KOPT-K1 (cell line): Measurements from ENCODE around the gene BANP.
"Not testable (repeated sequence)": the region's sequence is repeated elsewhere in the genome, so short reads cannot be mapped to it uniquely, and the experiment has no call there.

ENCODE experiments used
- H3K27ac ChIP-seq: fragments of 200-600 bp; sonication (generic); 2 replicates; pipeline ENCODE4 v1.5.1; 2016; ENCODE audit warnings: antibody characterized with exemption, mild to moderate bottlenecking, low read depth, low read length; ENCODE audit not compliant: poor library complexity, severe bottlenecking
- H3K36me3 ChIP-seq: fragments of 200-600 bp; sonication (generic); 2 replicates; pipeline ENCODE4 v1.5.1; 2017; ENCODE audit warnings: antibody characterized with exemption, mild to moderate bottlenecking, low read length, moderate library complexity; ENCODE audit not compliant: insufficient read depth
- H3K9me3 ChIP-seq: fragments of 200-600 bp; sonication (generic); 2 replicates; pipeline ENCODE4 v1.5.1; 2017; ENCODE audit warnings: antibody characterized with exemption, low read length, mild to moderate bottlenecking; ENCODE audit not compliant: insufficient read depth, poor library complexity, severe bottlenecking

BANP gene

DNA sequence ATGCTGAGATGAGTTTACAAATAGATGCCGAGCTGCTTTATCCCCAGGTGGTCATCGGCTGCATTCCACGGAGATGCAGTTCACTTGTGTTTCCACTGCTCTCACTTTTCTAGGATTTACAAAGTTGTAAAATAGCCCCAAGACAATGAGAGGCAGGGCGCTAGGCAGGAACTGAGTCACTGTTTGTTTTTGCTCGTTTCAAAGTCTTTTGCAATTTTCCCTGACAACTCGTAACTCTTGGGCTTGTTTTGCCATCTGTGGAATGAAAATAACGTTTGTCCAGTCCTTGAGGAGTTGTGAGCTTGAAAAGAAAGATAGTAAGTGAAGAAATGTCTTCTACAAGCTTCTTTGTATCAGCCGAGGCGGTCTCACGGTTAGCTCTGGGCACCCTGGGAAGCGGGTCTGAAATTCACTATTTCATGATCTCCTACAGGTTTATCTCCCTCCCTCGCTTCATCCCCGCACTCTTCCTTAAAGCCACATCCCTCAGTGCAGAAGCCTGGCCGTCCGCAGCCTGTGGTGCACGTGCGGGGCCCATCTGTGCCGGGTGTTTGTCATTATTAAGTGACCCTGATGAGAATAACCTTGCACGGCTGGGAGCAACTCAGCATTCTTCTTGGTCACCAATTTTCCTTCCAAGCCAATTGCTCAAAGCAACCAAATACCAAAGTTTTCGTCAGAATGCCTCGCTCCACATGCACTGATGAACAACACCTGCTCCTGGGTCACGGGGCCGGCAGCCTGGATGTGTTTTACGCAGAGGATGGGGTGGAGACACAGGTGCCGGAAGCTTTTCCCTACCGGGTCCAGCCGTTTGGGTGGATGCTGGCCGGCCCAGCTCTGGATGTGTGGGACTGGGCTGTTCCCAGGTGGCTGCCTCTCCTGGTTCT is 167.9 kb downstream of the BANP start:
- H3K9me3 ChIP-seq, H3K36me3 ChIP-seq, H3K27ac ChIP-seq: not testable (repeated sequence)

DNA sequence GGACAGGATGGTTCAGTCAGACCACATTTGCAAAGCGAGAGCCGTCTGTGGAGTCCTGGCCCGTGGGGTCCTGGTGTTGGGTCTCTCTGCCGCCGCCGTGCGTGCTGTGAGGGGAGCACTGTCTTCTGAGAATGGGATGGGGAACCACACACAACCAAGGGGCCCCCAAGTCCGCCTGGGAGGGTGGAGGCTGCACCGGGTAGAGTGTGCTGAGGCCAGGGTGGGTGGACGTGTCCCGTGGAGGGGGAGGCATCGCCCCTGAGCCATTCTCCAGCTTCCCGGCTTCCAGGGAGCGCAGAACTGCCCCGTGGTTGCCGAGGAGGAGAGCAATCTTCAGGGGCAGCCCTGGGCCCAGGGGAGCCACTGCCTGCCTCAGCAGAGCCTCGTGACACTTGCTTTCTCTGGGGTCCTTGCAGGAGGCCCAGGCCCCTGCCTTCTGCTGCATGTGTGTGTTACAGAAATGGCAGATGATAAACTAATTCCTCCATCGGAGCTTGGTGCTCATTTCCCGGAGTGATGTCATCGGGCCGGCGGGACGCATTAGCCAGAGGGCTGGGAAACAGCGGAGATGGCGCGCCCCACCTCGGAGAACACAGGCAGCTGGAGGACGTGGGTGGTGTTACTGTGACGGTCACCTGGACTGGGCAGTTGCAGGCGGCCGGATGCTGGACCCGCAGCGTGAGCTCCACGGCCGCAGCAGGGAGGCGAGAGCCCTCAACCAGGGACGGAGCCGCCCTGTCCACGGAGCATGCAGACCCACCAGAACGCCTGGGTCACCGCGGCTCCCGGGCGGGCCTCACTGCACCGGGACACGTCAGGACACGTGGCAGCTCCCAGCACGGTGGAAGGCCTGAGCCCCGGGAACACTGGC is 168.9 kb downstream of the BANP start:
- H3K9me3 ChIP-seq, H3K36me3 ChIP-seq, H3K27ac ChIP-seq: not testable (repeated sequence)

DNA sequence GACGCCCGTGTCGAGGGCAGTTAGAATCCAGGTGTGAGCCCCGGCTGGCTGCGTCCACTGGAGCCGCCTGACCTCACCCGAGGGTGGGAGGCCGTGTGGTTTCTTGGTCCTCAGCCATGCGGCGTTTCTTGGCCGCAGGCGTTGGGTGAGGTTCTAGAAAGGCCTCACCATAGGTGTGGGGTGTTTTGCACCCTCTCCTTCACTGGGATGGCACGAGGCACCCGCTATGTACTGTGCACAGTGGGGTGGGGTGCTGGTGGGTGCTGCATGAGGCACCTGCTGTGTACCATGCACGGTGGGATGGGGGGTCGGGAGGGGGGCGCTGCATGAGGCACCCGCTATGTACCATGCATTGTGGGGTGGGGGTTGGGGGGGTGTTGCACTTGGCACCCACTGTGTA is 169.6 kb downstream of the BANP start:
- H3K27ac ChIP-seq, result no peak overlapping the region
- H3K36me3 ChIP-seq, result no peaks in the 10 kb centered on the region
- H3K9me3 ChIP-seq, result no peaks in the 10 kb centered on the region

DNA sequence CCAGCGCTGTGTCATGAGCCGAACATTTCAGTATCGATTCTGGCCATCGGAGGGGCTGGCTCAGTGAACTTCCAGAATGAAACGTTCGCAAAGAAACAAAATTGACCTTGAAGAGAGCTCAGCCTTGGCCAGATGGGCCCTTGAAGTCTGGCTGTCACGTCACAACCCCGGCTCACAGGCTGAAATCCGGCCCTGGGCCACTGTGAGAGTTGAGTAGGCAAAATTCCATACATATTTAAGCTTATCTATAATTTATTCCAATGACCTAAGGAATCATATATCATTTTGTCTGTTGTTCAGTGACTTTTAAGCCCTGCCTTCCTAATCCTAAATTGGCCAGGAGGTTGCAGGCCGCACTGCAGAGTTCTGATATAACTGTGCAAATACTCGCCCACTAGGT is 170.2 kb downstream of the BANP start:
- not testable (repeated sequence) for H3K9me3 ChIP-seq, H3K27ac ChIP-seq, H3K36me3 ChIP-seq

DNA sequence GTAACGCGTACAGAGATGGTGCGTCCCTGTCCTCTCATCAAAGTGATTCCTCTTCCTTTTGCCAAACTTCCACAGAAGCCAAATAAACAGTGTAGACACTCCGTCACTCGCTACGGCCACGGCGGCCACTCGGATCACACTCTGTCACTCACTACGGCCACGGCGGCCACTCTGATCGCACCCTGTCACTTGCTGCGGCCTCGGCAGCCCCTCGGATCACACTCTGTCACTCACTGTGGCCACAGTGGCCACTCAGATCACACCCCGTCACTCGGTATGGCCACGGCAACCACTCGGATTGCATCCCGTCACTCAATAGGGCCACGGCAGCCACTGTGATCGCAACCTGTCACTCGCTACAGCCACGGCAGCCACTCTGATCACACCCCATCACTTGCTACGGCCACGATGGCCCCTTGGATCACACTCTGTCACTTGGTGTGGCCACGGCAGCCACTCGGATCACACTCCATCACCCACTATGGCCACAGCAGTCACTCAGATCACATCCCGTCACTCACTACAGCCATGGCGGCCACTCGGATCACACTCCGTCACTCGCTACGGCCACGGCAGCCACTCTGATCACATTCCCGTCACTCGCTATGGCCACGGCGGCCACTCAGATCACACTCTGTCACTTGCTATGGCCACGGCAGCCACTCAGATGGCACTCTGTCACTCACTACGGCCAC is 170.8 kb downstream of the BANP start:
- H3K9me3 ChIP-seq, result no peaks in the 10 kb centered on the region
- no peaks in the 10 kb centered on the region for H3K36me3 ChIP-seq
- no peak overlapping the region for H3K27ac ChIP-seq
